Measurements from ENCODE around the gene ARHGAP32.

The ARHGAP32 gene

DNA sequence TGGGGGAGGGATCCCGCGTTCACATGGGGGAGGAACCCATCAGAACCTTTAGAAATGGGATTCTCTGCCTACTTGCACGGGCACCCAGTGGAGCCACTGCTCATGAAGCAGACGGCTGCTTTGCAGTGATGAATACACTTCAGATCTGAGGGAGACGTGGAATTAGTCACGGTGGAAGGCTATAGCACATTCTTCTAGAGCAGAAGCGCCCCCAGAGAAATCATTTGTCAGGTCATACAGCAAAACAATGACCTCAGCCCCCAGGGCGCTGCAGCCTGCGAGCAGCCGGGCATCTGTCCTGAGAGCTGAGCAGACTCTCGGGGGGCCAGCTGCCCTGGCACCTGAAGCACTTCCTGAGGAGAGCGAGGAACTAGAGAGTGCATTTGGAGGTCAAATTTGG lies 262.1 kb downstream of the ARHGAP32 start:
- H3K9me3 ChIP-seq (ENCODE audit: control insufficient read depth, low read length): no peaks in the 10 kb centered on the region
- peaks cover 5% of the 10 kb centered on the region for H3K27me3 ChIP-seq (ENCODE audit: control insufficient read depth, insufficient read depth, low read length, poor library complexity, severe bottlenecking)
- H3K4me3 ChIP-seq (ENCODE audit: insufficient read depth, low read depth, low read length): no peak overlapping the region
- H3K4me1 ChIP-seq (ENCODE audit: control insufficient read depth, insufficient read depth, low read length): peaks cover 22% of the 10 kb centered on the region
- H3K27ac ChIP-seq (ENCODE audit: insufficient read depth, low read depth, low read length, poor library complexity, severe bottlenecking): peak overlapping the region; percentile 67
- no peaks in the 10 kb centered on the region for H3K36me3 ChIP-seq (ENCODE audit: control insufficient read depth, insufficient read depth, low read length)
- 35 to 42% methylated on average over 12 of the region's 12 CpGs for WGBS, 2 experiments

DNA sequence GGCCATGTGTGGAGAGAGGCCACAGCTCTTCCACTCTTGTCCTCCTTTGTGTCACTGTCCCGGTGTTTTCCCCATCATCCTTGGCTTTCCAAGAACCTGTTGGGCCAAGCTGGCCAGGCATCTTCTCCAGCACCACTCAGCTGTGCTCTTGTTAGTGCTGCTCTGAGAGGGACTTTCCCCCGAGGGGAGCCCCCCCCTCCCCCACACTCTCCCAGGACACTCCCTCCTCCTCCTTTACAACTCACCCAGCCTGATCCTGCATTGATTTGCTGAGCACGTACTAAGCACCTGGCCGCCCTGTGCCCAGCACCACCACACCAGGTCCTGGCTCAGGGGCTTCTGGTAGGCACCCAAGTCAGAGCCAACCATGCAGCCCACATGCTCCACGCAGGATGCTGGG lies 262.7 kb downstream of the ARHGAP32 start:
- Histone ChIP-seq H3K36me3 (ENCODE audit: control insufficient read depth, insufficient read depth, low read length) (no peaks in the 10 kb centered on the region), H3K4me1 (ENCODE audit: control insufficient read depth, insufficient read depth, low read length) (peaks cover 22% of the 10 kb centered on the region), H3K9me3 (ENCODE audit: control insufficient read depth, low read length) (no peaks in the 10 kb centered on the region), H3K27ac (ENCODE audit: insufficient read depth, low read depth, low read length, poor library complexity, severe bottlenecking) (peak overlapping the region; percentile 67), H3K4me3 (ENCODE audit: insufficient read depth, low read depth, low read length) (no peak overlapping the region), H3K27me3 (ENCODE audit: control insufficient read depth, insufficient read depth, low read length, poor library complexity, severe bottlenecking) (peaks cover 5% of the 10 kb centered on the region)
- 34 to 39% methylated on average over 5 of the region's 5 CpGs for WGBS, 2 experiments

DNA sequence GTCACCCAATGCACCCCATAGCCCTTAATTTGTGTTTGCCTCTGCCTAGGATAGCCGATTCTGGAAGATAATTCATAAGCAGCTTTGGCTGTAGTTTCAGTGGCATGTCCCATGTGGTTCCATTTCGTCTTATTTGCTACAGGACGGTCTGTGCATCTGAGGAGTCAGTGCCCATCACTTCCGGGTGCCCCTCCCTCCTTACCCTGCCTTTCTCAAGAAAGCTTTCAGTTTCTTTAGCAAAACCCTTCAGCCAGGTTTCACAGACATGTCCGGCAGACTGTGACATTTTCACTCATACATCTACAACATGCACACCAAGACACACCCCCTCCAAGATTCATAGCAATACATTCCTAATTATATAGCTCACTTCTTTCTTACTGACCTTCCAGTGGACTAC lies 263.7 kb downstream of the ARHGAP32 start:
- WGBS, 2 experiments: 90 to 92% methylated on average over 5 of the region's 5 CpGs
- H3K4me3 ChIP-seq (ENCODE audit: insufficient read depth, low read depth, low read length): no peak overlapping the region

DNA sequence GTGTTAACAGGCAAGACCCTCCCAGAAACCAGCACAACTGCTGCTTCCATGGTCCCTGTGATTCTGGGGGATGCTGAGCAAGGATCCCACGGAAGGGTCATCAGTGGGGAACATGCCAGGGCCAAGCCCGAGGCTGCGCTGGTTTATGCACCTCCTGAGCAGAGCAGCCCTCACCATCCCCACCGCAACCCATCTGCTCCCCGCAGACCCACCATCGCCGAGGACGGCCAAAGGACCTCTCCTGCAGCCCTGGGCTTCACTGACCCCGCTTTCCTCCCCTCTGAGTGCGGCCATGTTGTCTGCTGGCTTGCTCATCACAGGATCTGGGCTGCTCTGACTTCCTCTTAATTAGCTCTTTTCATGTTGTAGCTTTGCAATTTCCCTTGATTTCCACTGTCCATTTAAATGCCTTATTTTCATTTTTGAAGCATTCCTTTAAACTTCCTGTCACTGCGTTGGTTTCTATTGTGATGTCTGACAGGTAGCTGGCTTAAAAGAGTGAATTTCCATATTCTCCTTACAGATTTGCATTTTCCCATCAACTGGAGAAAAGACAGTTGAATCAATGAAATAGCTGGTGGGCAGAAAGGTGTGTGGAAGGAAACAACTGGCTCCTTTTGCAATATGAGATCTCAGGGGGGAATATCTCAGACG lies 264.3 kb downstream of the ARHGAP32 start:
- WGBS, 2 experiments: 80 to 82% methylated on average over 12 of the region's 12 CpGs
- peaks cover 22% of the 10 kb centered on the region for H3K4me1 ChIP-seq (ENCODE audit: control insufficient read depth, insufficient read depth, low read length)
- H3K4me3 ChIP-seq (ENCODE audit: insufficient read depth, low read depth, low read length): no peak overlapping the region
- no peaks in the 10 kb centered on the region for H3K36me3 ChIP-seq (ENCODE audit: control insufficient read depth, insufficient read depth, low read length)
- peaks cover 5% of the 10 kb centered on the region for H3K27me3 ChIP-seq (ENCODE audit: control insufficient read depth, insufficient read depth, low read length, poor library complexity, severe bottlenecking)
- no peaks in the 10 kb centered on the region for H3K9me3 ChIP-seq (ENCODE audit: control insufficient read depth, low read length)
- no peak overlapping the region for H3K27ac ChIP-seq (ENCODE audit: insufficient read depth, low read depth, low read length, poor library complexity, severe bottlenecking)

More for the DNA sequence above, 263.7 kb downstream of the ARHGAP32 start:
- no peaks in the 10 kb centered on the region for H3K9me3 ChIP-seq (ENCODE audit: control insufficient read depth, low read length)
- H3K36me3 ChIP-seq (ENCODE audit: control insufficient read depth, insufficient read depth, low read length): no peaks in the 10 kb centered on the region
- peaks cover 5% of the 10 kb centered on the region for H3K27me3 ChIP-seq (ENCODE audit: control insufficient read depth, insufficient read depth, low read length, poor library complexity, severe bottlenecking)
- H3K4me1 ChIP-seq (ENCODE audit: control insufficient read depth, insufficient read depth, low read length): peaks cover 22% of the 10 kb centered on the region
- H3K27ac ChIP-seq (ENCODE audit: insufficient read depth, low read depth, low read length, poor library complexity, severe bottlenecking): no peak overlapping the region

DNA sequence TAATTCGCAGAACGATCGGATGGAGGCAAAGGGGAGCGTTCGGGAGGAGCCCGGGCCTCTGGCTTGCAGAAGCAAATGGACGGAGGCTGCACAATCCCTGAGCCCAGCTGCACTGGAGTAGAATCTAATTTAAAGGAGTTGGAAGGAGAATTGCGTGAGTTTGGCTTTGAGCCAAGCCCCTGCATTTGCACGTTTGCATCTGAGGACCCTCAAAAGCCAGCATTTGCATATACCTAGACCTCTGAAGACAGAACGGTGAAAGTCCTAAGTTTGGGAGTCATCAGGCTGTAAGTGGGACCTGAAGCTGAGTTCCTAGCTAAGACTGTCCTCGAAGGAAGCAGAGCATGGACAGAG lies 265.0 kb downstream of the ARHGAP32 start:
- Histone ChIP-seq H3K4me1 (ENCODE audit: control insufficient read depth, insufficient read depth, low read length) (peaks cover 22% of the 10 kb centered on the region), H3K4me3 (ENCODE audit: insufficient read depth, low read depth, low read length) (no peak overlapping the region), H3K9me3 (ENCODE audit: control insufficient read depth, low read length) (no peaks in the 10 kb centered on the region), H3K27me3 (ENCODE audit: control insufficient read depth, insufficient read depth, low read length, poor library complexity, severe bottlenecking) (peaks cover 5% of the 10 kb centered on the region), H3K36me3 (ENCODE audit: control insufficient read depth, insufficient read depth, low read length) (no peaks in the 10 kb centered on the region), H3K27ac (ENCODE audit: insufficient read depth, low read depth, low read length, poor library complexity, severe bottlenecking) (no peak overlapping the region)
- 77 to 78% methylated on average over 11 of the region's 11 CpGs for WGBS, 2 experiments

DNA sequence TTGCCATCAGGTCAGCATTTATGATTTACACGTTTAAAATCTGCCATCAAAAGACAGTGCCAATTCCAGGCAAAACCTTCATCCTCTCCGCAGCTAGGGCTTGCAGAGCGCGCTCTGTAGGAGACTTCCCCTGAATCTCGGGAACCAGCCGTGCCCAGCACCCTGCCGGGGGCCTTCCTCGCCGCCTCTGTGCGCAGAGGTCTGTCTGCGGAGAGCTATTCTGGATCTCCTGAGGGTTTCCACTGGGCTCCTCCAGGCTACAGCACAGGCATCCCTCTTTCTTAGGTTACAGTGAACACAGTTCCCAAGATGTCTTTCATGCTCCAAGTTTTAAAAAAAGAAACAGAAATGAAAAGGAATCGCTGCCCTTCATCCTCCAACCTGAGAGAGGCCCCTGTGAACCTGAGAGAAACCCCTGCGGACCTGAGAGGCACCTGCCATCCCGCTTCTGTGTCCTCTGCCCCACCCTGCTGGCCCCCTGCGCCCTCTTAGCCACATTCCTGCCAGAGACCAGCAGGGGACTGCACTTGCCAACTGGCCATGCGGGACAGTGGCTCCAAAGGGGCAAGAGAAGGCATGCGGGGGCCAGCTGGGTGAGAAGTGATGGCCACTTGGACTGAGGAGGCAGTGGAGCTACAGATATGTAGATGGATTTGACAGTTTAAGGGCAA lies 265.6 kb downstream of the ARHGAP32 start:
- Histone ChIP-seq H3K4me3 (ENCODE audit: insufficient read depth, low read depth, low read length) (no peak overlapping the region), H3K27me3 (ENCODE audit: control insufficient read depth, insufficient read depth, low read length, poor library complexity, severe bottlenecking) (peaks cover 5% of the 10 kb centered on the region), H3K27ac (ENCODE audit: insufficient read depth, low read depth, low read length, poor library complexity, severe bottlenecking) (no peak overlapping the region), H3K4me1 (ENCODE audit: control insufficient read depth, insufficient read depth, low read length) (peaks cover 22% of the 10 kb centered on the region), H3K36me3 (ENCODE audit: control insufficient read depth, insufficient read depth, low read length) (no peaks in the 10 kb centered on the region), H3K9me3 (ENCODE audit: control insufficient read depth, low read length) (no peaks in the 10 kb centered on the region)
- 49% methylated on average over 17 of the region's 17 CpGs for WGBS, 2 experiments

DNA sequence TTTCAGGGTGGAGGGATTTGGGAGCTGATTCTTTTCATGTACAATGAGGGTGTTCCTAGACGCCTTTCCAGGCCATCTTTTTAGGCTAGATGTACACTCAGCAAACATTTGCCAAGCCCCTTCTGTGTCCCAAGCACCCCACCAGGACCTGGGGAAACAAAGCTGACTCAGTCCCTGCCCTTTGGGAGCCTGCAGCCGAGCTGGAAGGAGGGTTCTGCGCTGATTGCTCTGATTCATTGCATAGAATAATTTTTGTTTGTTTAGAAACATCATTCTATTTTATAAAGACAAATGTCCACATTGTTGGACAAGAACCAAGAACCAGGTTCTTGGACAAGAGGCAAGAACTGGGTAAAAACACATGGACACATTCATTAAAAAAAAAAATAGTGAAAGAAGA lies 266.1 kb downstream of the ARHGAP32 start:
- Histone ChIP-seq H3K4me1 (ENCODE audit: control insufficient read depth, insufficient read depth, low read length) (peaks cover 22% of the 10 kb centered on the region), H3K27me3 (ENCODE audit: control insufficient read depth, insufficient read depth, low read length, poor library complexity, severe bottlenecking) (peaks cover 5% of the 10 kb centered on the region), H3K27ac (ENCODE audit: insufficient read depth, low read depth, low read length, poor library complexity, severe bottlenecking) (no peak overlapping the region), H3K9me3 (ENCODE audit: control insufficient read depth, low read length) (no peaks in the 10 kb centered on the region), H3K4me3 (ENCODE audit: insufficient read depth, low read depth, low read length) (no peak overlapping the region), H3K36me3 (ENCODE audit: control insufficient read depth, insufficient read depth, low read length) (no peaks in the 10 kb centered on the region)
- WGBS, 2 experiments: 83% methylated on average over 3 of the region's 3 CpGs

DNA sequence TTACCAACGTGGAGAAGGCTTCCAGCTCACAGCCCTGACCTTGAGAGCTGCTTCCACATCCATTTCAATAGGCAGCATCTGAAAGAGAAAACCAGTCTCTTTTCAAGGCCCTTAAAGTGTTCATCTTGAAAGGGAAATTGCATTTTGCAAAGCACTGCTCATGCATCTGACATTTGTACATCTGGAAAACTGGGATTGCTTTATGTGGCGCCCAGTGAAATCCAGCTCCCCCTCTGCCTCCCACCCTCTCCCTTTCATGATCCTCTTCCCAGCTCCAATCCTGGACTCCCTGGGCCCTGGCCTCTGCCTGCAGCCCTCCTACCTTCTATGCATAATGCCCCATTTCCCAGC lies 266.9 kb downstream of the ARHGAP32 start:
- Histone ChIP-seq H3K36me3 (ENCODE audit: control insufficient read depth, insufficient read depth, low read length) (no peaks in the 10 kb centered on the region), H3K4me1 (ENCODE audit: control insufficient read depth, insufficient read depth, low read length) (peaks cover 22% of the 10 kb centered on the region), H3K9me3 (ENCODE audit: control insufficient read depth, low read length) (no peaks in the 10 kb centered on the region), H3K27me3 (ENCODE audit: control insufficient read depth, insufficient read depth, low read length, poor library complexity, severe bottlenecking) (peaks cover 5% of the 10 kb centered on the region), H3K4me3 (ENCODE audit: insufficient read depth, low read depth, low read length) (no peak overlapping the region), H3K27ac (ENCODE audit: insufficient read depth, low read depth, low read length, poor library complexity, severe bottlenecking) (no peak overlapping the region)
- 56 to 57% methylated on average over 2 of the region's 2 CpGs for WGBS, 2 experiments

DNA sequence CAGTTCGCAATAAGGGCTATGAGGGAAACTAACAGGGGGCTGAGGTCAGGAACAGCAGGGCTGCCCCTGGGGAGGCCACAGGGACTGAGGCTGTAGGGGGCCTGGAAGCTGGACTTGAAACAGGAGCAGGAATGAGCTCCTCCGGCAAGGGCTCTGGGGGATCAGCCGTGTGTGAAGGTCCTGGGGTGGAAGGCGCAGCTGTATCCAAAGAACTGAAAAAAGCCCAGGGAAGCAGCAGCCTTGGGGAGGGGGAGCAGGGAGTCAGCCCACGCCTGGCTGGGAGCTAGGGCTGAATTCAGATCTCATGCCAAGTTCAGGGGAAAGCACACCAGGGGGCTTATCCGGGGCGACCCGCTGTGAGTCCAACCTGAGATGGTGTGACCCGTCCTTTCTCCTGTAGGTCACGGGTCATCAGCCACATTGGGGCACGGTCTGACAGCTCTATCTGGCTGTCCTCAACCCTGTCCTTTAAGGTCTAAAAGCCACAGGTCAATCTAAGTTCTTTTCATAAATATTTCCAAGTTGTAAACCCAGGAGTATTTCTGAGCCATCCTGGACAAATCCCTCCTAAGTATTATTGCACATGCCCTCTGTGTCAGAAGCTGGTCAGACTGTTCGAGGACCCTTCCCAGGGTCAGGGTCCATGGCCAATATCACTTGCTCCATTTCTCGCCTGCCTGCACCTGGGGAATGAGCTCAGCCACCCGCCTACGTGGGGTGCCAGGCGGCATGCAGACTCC lies 267.4 kb downstream of the ARHGAP32 start:
- H3K27me3 ChIP-seq (ENCODE audit: control insufficient read depth, insufficient read depth, low read length, poor library complexity, severe bottlenecking): peaks cover 5% of the 10 kb centered on the region

DNA sequence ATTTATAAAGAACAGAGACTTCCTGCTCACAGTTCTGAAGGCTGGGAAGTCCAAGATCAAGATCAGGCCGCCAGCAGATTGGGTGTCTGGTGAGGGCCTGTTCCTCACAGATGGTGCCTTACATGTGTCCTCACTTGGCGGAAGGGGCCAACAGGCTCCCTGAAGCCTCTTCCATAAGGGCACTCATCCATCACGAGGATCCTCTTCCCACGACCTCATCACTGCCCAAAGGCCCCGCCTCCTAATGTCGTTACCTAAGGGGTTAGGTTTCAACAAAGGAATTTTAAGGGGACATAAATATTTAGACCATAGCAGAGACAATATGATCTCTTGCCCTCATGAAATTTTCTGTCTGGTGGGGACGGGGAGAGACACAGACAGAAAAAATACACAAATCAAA lies 268.0 kb downstream of the ARHGAP32 start:
- no peaks in the 10 kb centered on the region for H3K9me3 ChIP-seq (ENCODE audit: control insufficient read depth, low read length)
- peaks cover 5% of the 10 kb centered on the region for H3K27me3 ChIP-seq (ENCODE audit: control insufficient read depth, insufficient read depth, low read length, poor library complexity, severe bottlenecking)
- 77 to 78% methylated on average over 7 of the region's 7 CpGs for WGBS, 2 experiments
- peaks cover 10% of the 10 kb centered on the region for H3K4me1 ChIP-seq (ENCODE audit: control insufficient read depth, insufficient read depth, low read length)
- no peaks in the 10 kb centered on the region for H3K36me3 ChIP-seq (ENCODE audit: control insufficient read depth, insufficient read depth, low read length)
- H3K27ac ChIP-seq (ENCODE audit: insufficient read depth, low read depth, low read length, poor library complexity, severe bottlenecking): no peak overlapping the region
- H3K4me3 ChIP-seq (ENCODE audit: insufficient read depth, low read depth, low read length): no peak overlapping the region

More for the DNA sequence above, 267.4 kb downstream of the ARHGAP32 start:
- Histone ChIP-seq H3K36me3 (ENCODE audit: control insufficient read depth, insufficient read depth, low read length) (no peaks in the 10 kb centered on the region), H3K9me3 (ENCODE audit: control insufficient read depth, low read length) (no peaks in the 10 kb centered on the region), H3K27ac (ENCODE audit: insufficient read depth, low read depth, low read length, poor library complexity, severe bottlenecking) (no peak overlapping the region), H3K4me1 (ENCODE audit: control insufficient read depth, insufficient read depth, low read length) (peaks cover 16% of the 10 kb centered on the region), H3K4me3 (ENCODE audit: insufficient read depth, low read depth, low read length) (no peak overlapping the region)
- 75 to 76% methylated on average over 16 of the region's 16 CpGs for WGBS, 2 experiments

All from ectodermal cell (in vitro differentiated cells).